B cell (primary cell): ENCODE results near the gene MTPN. TPM values are rescaled to one million over a fixed set of nuclear protein-coding genes. Genes with fewer than 3 reads are reported as not detected.

Source experiments
- ATAC-seq: fragments of 200-7000 bp; cut with Tn5 transposase; one replicate; pipeline ENCODE4 v1.10.0; 2021; ENCODE audit warnings: low read depth, mild to moderate bottlenecking, moderate number of reproducible peaks, moderate library complexity
- CTCF ChIA-PET: fragments of 350-600 bp; sonication (Branson Sonifier 250); formaldehyde crosslinking; loops from one replicate; lab custom pipeline; 2021; ENCODE audit warnings: antibody characterized with exemption, inconsistent platforms; lab: Charles Lee
- POLR2A ChIA-PET: fragments of 350-600 bp; sonication (Branson Sonifier 250); formaldehyde crosslinking; loops from one replicate; lab custom pipeline; 2021; ENCODE audit warnings: antibody characterized with exemption; lab: Charles Lee
- DNase-seq: peaks from one replicate; pipeline ENCODE4 v3.0.0; 2013
- H2AFZ ChIP-seq: 2 replicates; pipeline ENCODE4 v1.6.1; 2012; ENCODE audit warnings: mild to moderate bottlenecking, low read depth, low read length; ENCODE audit not compliant: insufficient read depth, poor library complexity, severe bottlenecking
- H3K27ac ChIP-seq, 2 donors: 1 replicate in 1 of 2; 2 replicates in 1 of 2; pipeline ENCODE4 v1.5.1; 2012 to 2013; ENCODE audit warnings: low read length in 2 of 2, mild to moderate bottlenecking in 2 of 2, moderate library complexity in 1 of 2
- H3K27me3 ChIP-seq, 4 experiments: fragments of 200-600 bp in 1 of 4; sonication (generic) in 1 of 4; replicated peaks in 1 of 4; 1 replicate in 2 of 4; 2 replicates in 2 of 4; pipeline versions ENCODE4 v1.6.1 to v1.7.0; 2013 to 2016; ENCODE audit warnings: low read length in 3 of 4, mild to moderate bottlenecking in 2 of 4, mixed read lengths in 1 of 4, moderate library complexity in 1 of 4; ENCODE audit not compliant: insufficient read depth in 4 of 4, control insufficient read depth in 3 of 4; ENCODE audit errors: control extremely low read depth in 1 of 4
- H3K36me3 ChIP-seq, 2 experiments: replicated peaks in 1 of 2; 1 replicate in 1 of 2; 2 replicates in 1 of 2; pipeline versions ENCODE4 v1.6.1 to v1.7.1; 2013; ENCODE audit warnings: low read length in 1 of 2; ENCODE audit not compliant: insufficient read depth in 2 of 2, control insufficient read depth in 1 of 2; ENCODE audit errors: control extremely low read depth in 1 of 2, extremely low read depth in 1 of 2
- H3K4me1 ChIP-seq, 2 donors: fragments of 200-600 bp in 1 of 2; sonication (generic) in 1 of 2; 1 replicate in 1 of 2; 2 replicates in 1 of 2; pipeline versions ENCODE4 v1.5.1 to v1.6.1; 2013 to 2017; ENCODE audit warnings: low read length in 2 of 2; ENCODE audit not compliant: control insufficient read depth in 2 of 2, insufficient read depth in 2 of 2
- H3K4me2 ChIP-seq: replicated peaks from 2 replicates; pipeline ENCODE3; 2012; ENCODE audit warnings: mild to moderate bottlenecking, low read depth, low read length; ENCODE audit not compliant: poor library complexity, severe bottlenecking
- H3K4me3 ChIP-seq, 5 experiments: fragments of 200-600 bp in 1 of 5; sonication (generic) in 1 of 5; 1 replicate in 3 of 5; 2 replicates in 2 of 5; pipeline versions ENCODE4 v1.5.1 to v1.7.0; 2011 to 2016; ENCODE audit warnings: low read length in 4 of 5, mild to moderate bottlenecking in 4 of 5, low read depth in 2 of 5, control low read depth in 1 of 5, moderate library complexity in 1 of 5; ENCODE audit not compliant: insufficient read depth in 1 of 5; ENCODE audit errors: control extremely low read depth in 1 of 5, extremely low read depth in 1 of 5
- H3K79me2 ChIP-seq: fragments of 200-600 bp; sonication (generic); one replicate; pipeline ENCODE4 v1.6.0; 2016; ENCODE audit warnings: low read length; ENCODE audit not compliant: control insufficient read depth, insufficient read depth
- H3K9ac ChIP-seq: fragments of 200-600 bp; sonication (generic); 2 replicates; pipeline ENCODE4 v1.6.1; 2017; ENCODE audit warnings: mild to moderate bottlenecking, low read length, moderate library complexity
- H3K9me3 ChIP-seq, 3 donors: one replicate each; pipeline versions ENCODE4 v1.6.1 to v1.7.1; 2013; ENCODE audit warnings: low read length in 2 of 3; ENCODE audit not compliant: control insufficient read depth in 2 of 3, insufficient read depth in 1 of 3; ENCODE audit errors: control extremely low read depth in 1 of 3
- H4K20me1 ChIP-seq: 2 replicates; pipeline ENCODE4 v1.6.0; 2012; ENCODE audit warnings: mild to moderate bottlenecking, low read length; ENCODE audit not compliant: insufficient read depth, control insufficient read depth, poor library complexity, severe bottlenecking
- H3K27ac Mint-ChIP-seq: one replicate; pipeline ENCODE4 v1.8.0; 2021; ENCODE audit warnings: mixed read lengths
- H3K27me3 Mint-ChIP-seq: one replicate; pipeline ENCODE4 v1.8.0; 2021; ENCODE audit warnings: mixed read lengths
- H3K4me1 Mint-ChIP-seq: one replicate; pipeline ENCODE4 v1.8.0; 2021; ENCODE audit warnings: mixed read lengths
- H3K4me3 Mint-ChIP-seq: one replicate; pipeline ENCODE4 v1.8.0; 2021; ENCODE audit warnings: mixed read lengths
- H3K9me3 Mint-ChIP-seq: one replicate; pipeline ENCODE4 v1.8.0; 2022; ENCODE audit warnings: mixed read lengths; ENCODE audit not compliant: insufficient read depth
- CTCF ChIP-seq: fragments of 200-600 bp; IDR thresholded peaks from one replicate; pipeline ENCODE4 v1.8.0; 2022; ENCODE audit warnings: antibody characterized with exemption, mild to moderate bottlenecking
- EZH2 ChIP-seq: IDR thresholded peaks from 2 replicates; pipeline ENCODE4 v1.6.1; 2012; ENCODE audit warnings: borderline replicate concordance, low read depth, mild to moderate bottlenecking, moderate library complexity, low read length; ENCODE audit not compliant: insufficient read depth, poor library complexity, severe bottlenecking
- WGBS: methylation state at CpG from one replicate; pipeline ENCODE4 v1.1.5; 2013; ENCODE audit warnings: missing lambda C conversion rate; ENCODE audit not compliant: insufficient coverage; 5-methylcytosine and 5-hydroxymethylcytosine counted together
- intact Hi-C: fragments of 100-400 bp; cut with micrococcal nuclease; formaldehyde crosslinking; loops from one replicate; pipeline ENCODE4 v1.10.0; 2022
- polyA plus RNA-seq: library from polyadenylated mRNA; depleted of rRNA; stranded (reverse); fragments of >200 nt; gene quantifications from 2 replicates; pipeline ENCODE4 v1.2.3, GENCODE V29; 2012
- total RNA-seq, 2 donors: library from RNA; stranded (reverse); fragments of 120-200 nt in 1 of 2; gene quantifications; 1 replicate in 1 of 2; 2 replicates in 1 of 2; pipeline versions ENCODE4 v1.2.3 to v1.2.4, GENCODE V29; 2013 to 2022

The MTPN gene
- total and polyA plus RNA-seq, 2 donors (not counting 1 experiment from before 2014, with no cell fraction given) = 60.5 to 115 TPM

GRCh38 chr7:135970045-135970444 is 7.1 kb downstream of the MTPN start:
- Histone ChIP-seq H3K4me3 (peak overlapping the region in 1 of 5 experiments; percentile 89), H3K9ac (peak overlapping the region; percentile 6), H3K27ac (peak overlapping the region in 1 of 2 donors; percentile 70), H3K4me2 (peak overlapping the region; percentile 78), H3K27me3 (no peaks in the 10 kb centered on the region), H3K79me2 (peaks cover 95% of the 10 kb centered on the region), H3K36me3 (peaks cover 3 to 52% of the 10 kb centered on the region in 2 experiments), H2AFZ (no peak overlapping the region), H4K20me1 (peaks cover 52% of the 10 kb centered on the region), H3K9me3 (no peaks in the 10 kb centered on the region), H3K4me1 (peaks cover 72 to 86% of the 10 kb centered on the region in 2 donors)
- POLR2A ChIA-PET = no interaction called here
- H3K27ac Mint-ChIP-seq = peak overlapping the region; percentile 53
- intact Hi-C loops = loop anchor here (2.0 kb wide), 1 partner anchor 13 kb away; no protein-coding TSS in a partner anchor
- WGBS = no CpG with 5 or more reads among the region's 3 CpGs
- no peaks in the 10 kb centered on the region for H3K9me3 Mint-ChIP-seq
- CTCF ChIA-PET = no interaction called here
- no peak for ATAC-seq
- TF ChIP-seq EZH2 = no peak
- no peak for TF ChIP-seq CTCF
- H3K27me3 Mint-ChIP-seq = no peaks in the 10 kb centered on the region
- H3K4me3 Mint-ChIP-seq = peak overlapping the region; percentile 33
- no peak for DNase-seq
- peaks cover 88% of the 10 kb centered on the region for H3K4me1 Mint-ChIP-seq

- TF ChIP-seq EZH2 (no peak), CTCF (no peak)
- ChIA-PET CTCF (interaction anchor here (0.5 to 1.5 kb wide), 5 partner anchors 14 to 321 kb away, joined by 3 to 8 read pairs (median 4); no protein-coding TSS in a partner anchor), POLR2A (interaction anchor here (0.7 kb wide), 1 partner anchor 250 kb away, joined by 3 read pairs; no protein-coding TSS in a partner anchor)
- no peak for DNase-seq
- Histone ChIP-seq H3K4me2 (peak overlapping the region; percentile 60), H3K9ac (peak overlapping the region; percentile 48), H3K36me3 (peaks cover 6 to 42% of the 10 kb centered on the region in 2 experiments), H3K4me1 (peaks cover 62 to 89% of the 10 kb centered on the region in 2 donors), H4K20me1 (peaks cover 64% of the 10 kb centered on the region), H3K4me3 (peak overlapping the region in 1 of 5 experiments; percentile 43), H3K27ac (peak overlapping the region in 1 of 2 donors; percentile 51), H3K9me3 (no peaks in the 10 kb centered on the region), H3K27me3 (no peaks in the 10 kb centered on the region), H2AFZ (no peak overlapping the region), H3K79me2 (peaks cover 95% of the 10 kb centered on the region)
- 80% methylated on average over 5 of the region's 9 CpGs for WGBS
- Mint-ChIP-seq H3K4me1 (peaks cover 85% of the 10 kb centered on the region), H3K4me3 (peak overlapping the region; percentile 79), H3K9me3 (no peaks in the 10 kb centered on the region), H3K27me3 (no peaks in the 10 kb centered on the region), H3K27ac (peak overlapping the region; percentile 81)
- ATAC-seq = no peak
- intact Hi-C loops = loop anchor here (5.0 kb wide), 1 partner anchor 41 kb away; no protein-coding TSS in a partner anchor
Observed at GRCh38 chr7:135966341-135967043, 10.7 kb downstream of the MTPN start.
